Smooth muscle cell of bladder (primary cell): Measurements from ENCODE around the gene MID1IP1. TPM values are rescaled to one million over a fixed set of nuclear protein-coding genes. Genes with fewer than 3 reads are reported as not detected.

ENCODE experiments used
- total RNA-seq: library from RNA; depleted of rRNA; stranded (reverse); fragments of >200 nt; gene quantifications from 2 replicates; pipeline ENCODE4 v1.2.3, GENCODE V29; 2014

Gene MID1IP1
- 51.8 and 61.3 TPM in 2 replicates for total RNA-seq

GRCh38 chrX:38800981-38801845 is at the start of gene MID1IP1:
Gene MID1IP1 (plus strand): TSS chrX:38801459. CDS start chrX:38804947, 3,488 bp downstream.

Other genes with a start within 250 kb of the MID1IP1 start
- not detected in 2 replicates for gene TSPAN7, start 239.9 kb upstream of the MID1IP1 start, total RNA-seq